HepG2 (cell line): Measurements from ENCODE around the gene HPS1. TPM values are rescaled to one million over a fixed set of nuclear protein-coding genes. Genes with fewer than 3 reads are reported as not detected.
A peak's percentile ranks its signal among the peaks of the same experiment; 100 is the strongest.

Source experiments
- ATAC-seq: fragments of 200-7000 bp; cut with Tn5 transposase; 3 replicates; pipeline ENCODE4 v1.9.1; 2020; ENCODE audit warnings: mild to moderate bottlenecking, moderate library complexity
- BruUV-seq: library from RNA; stranded (reverse); fragments of 400-500 nt; replicated peaks from 2 replicates; lab custom pipeline; 2021; lab: Mats Ljungman, UMichigan
- CTCF ChIA-PET: fragments of 300-600 bp; formaldehyde crosslinking; extraction: SDS; loops from one replicate; lab custom pipeline; 2021; ENCODE audit warnings: low total read pairs, inconsistent platforms, low intra/inter-chr PET ratio; lab: Yijun Ruan, JAX
- POLR2A ChIA-PET: fragments of 350-600 bp; sonication (Branson Sonifier 250); formaldehyde crosslinking; loops from one replicate; lab custom pipeline; 2020; ENCODE audit warnings: antibody characterized with exemption, inconsistent platforms; lab: Yijun Ruan, JAX
- DNase-seq: peaks from one replicate; pipeline ENCODE4 v3.0.0-alpha.2; 2015; ENCODE audit warnings: low spot score
- FAIRE-seq: peaks from 3 replicates; lab custom pipeline; 2011; peaks lifted over from hg19 to GRCh38; lab: Jason Lieb, UNC
- H2AFZ ChIP-seq: one replicate; pipeline ENCODE4 v1.6.1; 2011; ENCODE audit warnings: low read length, inconsistent platforms
- H3K27ac ChIP-seq: fragments of 300-600 bp; 3 replicates; pipeline ENCODE4 v1.8.0; 2011; ENCODE audit warnings: mixed run types, mild to moderate bottlenecking, mixed read lengths, low read length, inconsistent platforms; ENCODE audit not compliant: insufficient read depth; ENCODE audit errors: extremely low read length
- H3K27me3 ChIP-seq, 2 experiments: fragments of 200-600 bp in 1 of 2; 2 replicates in 1 of 2; 3 replicates in 1 of 2; pipeline versions ENCODE4 v1.6.0 to v1.8.0; 2011; ENCODE audit warnings: low read length in 2 of 2, mild to moderate bottlenecking in 2 of 2, moderate library complexity in 2 of 2, inconsistent platforms in 1 of 2; ENCODE audit not compliant: insufficient read depth in 2 of 2, control insufficient read depth in 1 of 2
- H3K36me3 ChIP-seq, 2 experiments: fragments of 200-600 bp in 1 of 2; replicated peaks in 1 of 2; 2 replicates in 1 of 2; 3 replicates in 1 of 2; pipeline versions ENCODE4 v1.5.1 to v1.8.0; 2011; ENCODE audit warnings: low read length in 2 of 2, inconsistent platforms in 1 of 2; ENCODE audit not compliant: insufficient read depth in 2 of 2, control insufficient read depth in 1 of 2
- H3K4me1 ChIP-seq: 2 replicates; pipeline ENCODE4 v1.5.1; 2012; ENCODE audit warnings: low read length, inconsistent platforms; ENCODE audit not compliant: insufficient read depth
- H3K4me2 ChIP-seq: 2 replicates; pipeline ENCODE4 v1.6.0; 2011; ENCODE audit warnings: low read depth, low read length, inconsistent platforms
- H3K4me3 ChIP-seq, 3 experiments: fragments of 200-600 bp in 1 of 3; sonication (generic), shearing (Covaris generic) in 1 of 3; replicated peaks in 1 of 3; 2 replicates each; pipeline ENCODE4 v1.5.1; 2011 to 2016; ENCODE audit warnings: low read length in 3 of 3, inconsistent platforms in 2 of 3, low read depth in 2 of 3, mild to moderate bottlenecking in 2 of 3, control low read depth in 1 of 3, mixed read lengths in 1 of 3; ENCODE audit not compliant: insufficient read depth in 1 of 3
- H3K79me2 ChIP-seq: one replicate; pipeline ENCODE4 v1.6.1; 2011; ENCODE audit warnings: low read length, inconsistent platforms; ENCODE audit not compliant: insufficient read depth
- H3K9ac ChIP-seq: 2 replicates; pipeline ENCODE4 v1.6.0; 2011; ENCODE audit warnings: mild to moderate bottlenecking, low read depth, low read length, inconsistent platforms; ENCODE audit not compliant: insufficient read depth
- H3K9me3 ChIP-seq: 2 replicates; pipeline ENCODE4 v1.5.1; 2012; ENCODE audit warnings: mild to moderate bottlenecking, low read length
- H4K20me1 ChIP-seq: 2 replicates; pipeline ENCODE4 v1.6.0; 2011; ENCODE audit warnings: inconsistent platforms, mild to moderate bottlenecking, low read length, moderate library complexity; ENCODE audit not compliant: insufficient read depth
- AGO2 ChIP-seq: fragments of 200-400 bp; formaldehyde crosslinking; optimal IDR thresholded peaks from 2 replicates; pipeline ENCODE3; 2017; ENCODE audit warnings: mild to moderate bottlenecking, low read depth, low read length, moderate library complexity
- HMGA1 ChIP-seq: sonication (generic); formaldehyde crosslinking; conservative IDR thresholded peaks from 2 replicates; pipeline ENCODE4 v1.4.0; 2020; ENCODE audit warnings: missing genetic modification reagents
- SMC3 ChIP-seq: IDR thresholded peaks from 2 replicates; pipeline ENCODE4 v1.6.1; 2011; ENCODE audit warnings: low read length, improper control_type of control experiment
- STAG1 ChIP-seq: sonication (generic); formaldehyde crosslinking; IDR thresholded peaks from 2 replicates; pipeline ENCODE4 v1.4.0; 2020; ENCODE audit warnings: missing genetic modification reagents
- ZMAT3 ChIP-seq: sonication (generic); formaldehyde crosslinking; conservative IDR thresholded peaks from 2 replicates; pipeline ENCODE4 v1.7.0; 2021; ENCODE audit warnings: missing genetic modification reagents
- ZMYM4 ChIP-seq: sonication (generic); formaldehyde crosslinking; IDR thresholded peaks from 2 replicates; pipeline ENCODE4 v1.8.1; 2023; ENCODE audit warnings: mild to moderate bottlenecking, missing genetic modification reagents
- ZNF883 ChIP-seq: sonication (generic); formaldehyde crosslinking; IDR thresholded peaks from 2 replicates; pipeline ENCODE4 v1.5.1; 2020; ENCODE audit warnings: mild to moderate bottlenecking, missing genetic modification reagents; ENCODE audit errors: not compliant biosample characterization
- WGBS: methylation state at CpG from one replicate; pipeline ENCODE4 v1.1.6; 2017; ENCODE audit warnings: low lambda C conversion rate; 5-methylcytosine and 5-hydroxymethylcytosine counted together
- in situ Hi-C: cut with HindIII; loops from 2 replicates; pipeline ENCODE4 v1.10.0; 2017; ENCODE audit warnings: low pct_unique_long_range_greater_than_20kb; ENCODE audit not compliant: extremely low pct_ligation_motif_present
- intact Hi-C: fragments of 100-400 bp; cut with micrococcal nuclease; formaldehyde crosslinking; loops from one replicate; pipeline ENCODE4 v1.10.0; 2022; ENCODE audit not compliant: unreplicated experiment
- polyA plus RNA-seq, 8 experiments: library from polyadenylated mRNA; depleted of rRNA in 3 of 8; stranded (reverse) in 7 of 8; unstranded in 1 of 8; fragments of >200 nt; fragmentation: Illumina TruSeq in 4 of 8; extraction: Trizol in 4 of 8; gene quantifications; 2 replicates each; pipeline versions ENCODE4 v1.2.1 to v1.2.3, GENCODE V29; 2011 to 2016; ENCODE audit warnings: low read depth in 4 of 8, missing spikeins in 1 of 8, mixed read lengths in 1 of 8; ENCODE audit not compliant: insufficient read depth in 1 of 8
- total RNA-seq, 5 experiments: library from RNA; depleted of rRNA; stranded (reverse); fragments of >200 nt; fragmentation: Illumina TruSeq; extraction: Trizol; gene quantifications; 2 replicates each; pipeline ENCODE4 v1.2.3, GENCODE V29; 2016; ENCODE audit warnings: low read depth in 1 of 5
- TF ChIP-seq, protein P1 (sequence below), 2 experiments: sonication (generic) in 1 of 2; formaldehyde crosslinking in 1 of 2; IDR thresholded peaks; 2 replicates each; pipeline versions ENCODE4 v1.4.0 to v1.6.1; 2018 to 2020; ENCODE audit warnings: missing genetic modification reagents in 2 of 2, borderline replicate concordance in 1 of 2, low read depth in 1 of 2, mild to moderate bottlenecking in 1 of 2, missing biosample characterization in 1 of 2
- TF ChIP-seq, protein P2 (sequence below): sonication (generic); formaldehyde crosslinking; IDR thresholded peaks from 2 replicates; pipeline ENCODE4 v1.9.0; 2022; ENCODE audit warnings: low read depth, missing genetic modification reagents

HPS1 gene
- total and polyA plus RNA-seq, 2 of the 13 experiments (the other 11 are each of a cell fraction or from before 2014, with no cell fraction given), result 24.6 to 25.8 TPM

DNA sequence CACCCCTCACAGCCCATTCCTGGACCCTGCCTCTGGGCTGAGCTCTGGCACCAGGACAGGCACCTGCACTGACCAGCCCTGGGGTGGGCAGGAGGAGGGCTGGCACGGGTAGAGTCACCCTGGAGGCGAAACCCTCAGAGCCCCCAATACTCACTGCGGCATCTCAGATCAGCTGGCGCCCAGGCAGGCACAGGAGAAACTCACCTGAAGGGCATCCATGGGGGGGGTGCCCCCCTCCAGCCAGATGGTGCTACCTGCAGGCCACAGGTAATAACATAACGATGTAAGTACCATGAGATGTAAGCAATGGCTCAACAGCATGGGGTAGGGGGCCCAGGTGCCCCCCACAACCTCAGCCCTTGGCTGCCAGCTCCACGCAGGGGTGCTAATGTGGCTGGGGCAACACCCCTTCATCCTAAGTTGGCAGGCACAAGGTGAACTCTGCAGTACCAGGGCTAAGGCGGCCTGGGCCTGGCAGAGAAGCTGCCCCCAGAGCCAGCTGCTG lies 19.7 kb downstream of the HPS1 start:
- no peaks in the 10 kb centered on the region for H3K79me2 ChIP-seq
- TF ChIP-seq AGO2, result peak; percentile 45
- no peak for TF ChIP-seq ZMAT3 (CRISPR knock-in tag)
- no peaks in the 10 kb centered on the region for H3K9me3 ChIP-seq
- ChIA-PET CTCF (no interaction called here), POLR2A (interaction anchor here (1.1 kb wide), 1 partner anchor 28 kb away, joined by 3 read pairs; no protein-coding TSS in a partner anchor)
- BruUV-seq, result no TSS peak
- H3K4me2 ChIP-seq, result no peak overlapping the region
- DNase-seq (no peak), ATAC-seq (no peak), FAIRE-seq (no peak)
- no peaks in the 10 kb centered on the region for H3K27me3 ChIP-seq
- H3K36me3 ChIP-seq, result peaks cover 9 to 31% of the 10 kb centered on the region in 2 experiments
- H4K20me1 ChIP-seq, result 0 out of 2 replicates have a peak, but pooled peaks cover 2% of the 10 kb centered on the region
- no peak overlapping the region for H3K4me3 ChIP-seq
- peaks cover 10% of the 10 kb centered on the region for H3K4me1 ChIP-seq
- in situ Hi-C loops (no loop called here), intact Hi-C loops (no loop called here)
- no peak overlapping the region for H3K9ac ChIP-seq
- 100% methylated on average over 1 of the region's 7 CpGs for WGBS
- no peak overlapping the region for H2AFZ ChIP-seq
- H3K27ac ChIP-seq, result no peak overlapping the region

DNA sequence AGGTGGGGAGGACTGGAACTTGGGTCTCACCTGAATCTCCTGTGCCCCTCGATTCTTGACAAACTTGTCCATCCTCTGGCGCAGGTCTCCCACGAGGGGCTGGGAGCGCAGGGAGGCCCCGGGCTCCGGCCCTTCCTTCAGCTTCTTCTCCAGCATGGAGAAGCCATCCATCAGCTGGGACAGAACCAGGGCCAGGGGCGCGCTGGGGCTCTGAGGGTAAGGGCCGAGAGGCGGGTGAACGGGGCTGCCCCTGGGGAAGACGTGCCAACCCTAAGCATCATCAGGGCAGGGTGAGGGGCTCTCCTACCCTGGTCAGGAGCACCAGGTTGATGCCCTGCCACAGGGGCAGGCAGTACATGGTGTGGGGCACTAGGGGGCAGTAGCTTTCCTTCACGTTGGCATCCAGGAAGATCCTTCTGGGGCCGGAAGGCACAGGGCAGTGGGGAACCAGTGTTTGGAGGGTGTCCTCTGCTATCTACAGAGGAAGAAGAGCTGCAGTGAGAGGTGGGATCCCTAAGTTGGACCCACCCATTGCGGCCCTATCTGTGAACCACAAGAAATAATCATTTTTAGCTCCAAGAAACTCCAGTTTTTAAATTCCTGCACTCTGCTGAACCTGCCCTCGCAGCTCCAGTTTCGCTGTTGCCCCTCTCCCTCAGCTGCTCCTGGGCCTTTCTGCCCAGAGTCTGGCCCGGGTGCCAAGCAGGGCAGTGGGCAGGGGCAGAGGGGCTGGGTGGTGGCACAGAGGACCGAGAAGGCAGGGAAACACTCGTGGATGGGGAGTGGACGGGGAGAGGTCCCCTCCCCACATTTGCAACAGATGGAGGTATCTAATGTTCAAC lies 21.0 kb downstream of the HPS1 start:
- BruUV-seq, result no TSS peak
- intact Hi-C loops (no loop called here), in situ Hi-C loops (no loop called here)
- Histone ChIP-seq H3K4me3 (no peak overlapping the region), H3K36me3 (peaks cover 7 to 21% of the 10 kb centered on the region in 2 experiments; a peak in 4 of 5 replicates), H2AFZ (no peak overlapping the region), H3K79me2 (no peaks in the 10 kb centered on the region), H3K27ac (no peak overlapping the region), H3K4me2 (no peak overlapping the region), H3K4me1 (peaks cover 10% of the 10 kb centered on the region), H3K9me3 (no peaks in the 10 kb centered on the region), H3K9ac (no peak overlapping the region), H3K27me3 (no peaks in the 10 kb centered on the region), H4K20me1 (0 out of 2 replicates have a peak, but pooled peaks cover 2% of the 10 kb centered on the region)
- DNase-seq (peak; percentile 29), FAIRE-seq (no peak), ATAC-seq (peak; percentile 72)
- WGBS, result 89% methylated on average over 15 of the region's 21 CpGs
- POLR2A ChIA-PET, result interaction anchor here (3.7 kb wide), 1 partner anchor 11 kb away, joined by 29 read pairs; the partner anchor contains the start of gene PYROXD2
- CTCF ChIA-PET, result interaction anchor here (1.3 kb wide), 1 partner anchor 239 kb away, joined by 4 read pairs; no protein-coding TSS in a partner anchor
- TF ChIP-seq, protein P1, sequence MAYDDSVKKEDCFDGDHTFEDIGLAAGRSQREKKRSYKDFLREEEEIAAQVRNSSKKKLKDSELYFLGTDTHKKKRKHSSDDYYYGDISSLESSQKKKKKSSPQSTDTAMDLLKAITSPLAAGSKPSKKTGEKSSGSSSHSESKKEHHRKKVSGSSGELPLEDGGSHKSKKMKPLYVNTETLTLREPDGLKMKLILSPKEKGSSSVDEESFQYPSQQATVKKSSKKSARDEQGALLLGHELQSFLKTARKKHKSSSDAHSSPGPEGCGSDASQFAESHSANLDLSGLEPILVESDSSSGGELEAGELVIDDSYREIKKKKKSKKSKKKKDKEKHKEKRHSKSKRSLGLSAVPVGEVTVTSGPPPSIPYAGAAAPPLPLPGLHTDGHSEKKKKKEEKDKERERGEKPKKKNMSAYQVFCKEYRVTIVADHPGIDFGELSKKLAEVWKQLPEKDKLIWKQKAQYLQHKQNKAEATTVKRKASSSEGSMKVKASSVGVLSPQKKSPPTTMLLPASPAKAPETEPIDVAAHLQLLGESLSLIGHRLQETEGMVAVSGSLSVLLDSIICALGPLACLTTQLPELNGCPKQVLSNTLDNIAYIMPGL (CRISPR knock-in tag; IDR thresholded peaks at IDR 0.05; ENCODE audit: borderline replicate concordance in 1 of 2, low read depth in 1 of 2), result no peak; a peak in 1 of 4 replicates
- TF ChIP-seq, protein P2, sequence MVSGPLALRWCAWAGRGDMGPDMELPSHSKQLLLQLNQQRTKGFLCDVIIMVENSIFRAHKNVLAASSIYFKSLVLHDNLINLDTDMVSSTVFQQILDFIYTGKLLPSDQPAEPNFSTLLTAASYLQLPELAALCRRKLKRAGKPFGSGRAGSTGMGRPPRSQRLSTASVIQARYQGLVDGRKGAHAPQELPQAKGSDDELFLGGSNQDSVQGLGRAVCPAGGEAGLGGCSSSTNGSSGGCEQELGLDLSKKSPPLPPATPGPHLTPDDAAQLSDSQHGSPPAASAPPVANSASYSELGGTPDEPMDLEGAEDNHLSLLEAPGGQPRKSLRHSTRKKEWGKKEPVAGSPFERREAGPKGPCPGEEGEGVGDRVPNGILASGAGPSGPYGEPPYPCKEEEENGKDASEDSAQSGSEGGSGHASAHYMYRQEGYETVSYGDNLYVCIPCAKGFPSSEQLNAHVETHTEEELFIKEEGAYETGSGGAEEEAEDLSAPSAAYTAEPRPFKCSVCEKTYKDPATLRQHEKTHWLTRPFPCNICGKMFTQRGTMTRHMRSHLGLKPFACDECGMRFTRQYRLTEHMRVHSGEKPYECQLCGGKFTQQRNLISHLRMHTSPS (CRISPR knock-in tag), result 0 out of 2 replicates have a peak, but pooled peaks have one; percentile 28
- 0 out of 2 replicates have a peak, but pooled peaks have one; percentile 13 for TF ChIP-seq ZMYM4 (CRISPR knock-in tag)
- TF ChIP-seq SMC3, result peak; percentile 18; the same call in 1 of the 2 replicates
- peak; percentile 55 for TF ChIP-seq STAG1 (CRISPR knock-in tag)
- peak; percentile 60 for TF ChIP-seq AGO2
- peak; percentile 23 for TF ChIP-seq ZNF883 (CRISPR knock-in tag)
- TF ChIP-seq HMGA1 (CRISPR knock-in tag), result no peak
